GM21390 (cell line): ENCODE measurements around the gene ANKRD28.
A peak's percentile ranks its signal among the peaks of the same experiment; 100 is the strongest.
"Not testable (repeated sequence)": the region's sequence is repeated elsewhere in the genome, so short reads cannot be mapped to it uniquely, and the experiment has no call there.

Experiments
- ATAC-seq: cut with Tn5 transposase; IDR thresholded peaks from one replicate; pipeline ENCODE4 v1.9.1; 2021; ENCODE audit not compliant: unreplicated experiment

The ANKRD28 gene

GRCh38 chr3:15778332-15778858 lies 19.4 kb downstream of the ANKRD28 start:
- ATAC-seq: no peak

GRCh38 chr3:15774931-15775560 lies 22.7 kb downstream of the ANKRD28 start:
- not testable (repeated sequence) for ATAC-seq

GRCh38 chr3:15771444-15771843 lies 26.3 kb downstream of the ANKRD28 start:
- no peak for ATAC-seq

DNA sequence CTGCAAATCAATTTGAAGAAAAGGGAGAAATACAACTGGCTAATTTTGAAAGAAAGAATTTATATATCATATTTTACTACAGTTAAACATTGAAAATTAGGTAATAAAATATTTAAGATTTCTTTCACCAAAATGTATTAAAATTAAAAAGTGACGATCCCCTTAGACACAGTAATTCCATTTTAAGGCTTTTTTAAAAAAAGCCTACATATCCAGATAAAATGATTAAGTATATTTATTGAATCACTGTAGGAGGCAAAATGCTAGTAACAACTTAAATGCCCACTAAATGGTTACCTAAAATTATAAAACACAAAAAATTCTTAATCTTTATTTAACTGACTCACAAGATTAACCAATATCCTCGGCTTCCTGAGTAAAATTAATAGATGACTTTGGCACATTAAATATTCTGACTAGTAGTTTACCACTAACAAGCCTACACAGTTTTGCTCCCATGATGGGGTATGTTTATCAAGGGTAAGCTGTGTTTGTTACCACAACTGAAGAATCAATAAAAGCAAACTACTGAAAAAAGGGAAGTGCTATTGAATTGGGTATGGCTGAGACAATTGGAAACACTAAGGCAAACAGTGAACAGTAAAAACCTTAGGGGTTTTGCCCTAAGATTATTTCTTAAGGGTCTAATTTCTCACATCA lies 28.4 kb downstream of the ANKRD28 start:
- ATAC-seq: no peak

- ATAC-seq: peak; percentile 93
These were observed 29.1 kb downstream of the ANKRD28 start for GRCh38 chr3:15768421-15769255.

DNA sequence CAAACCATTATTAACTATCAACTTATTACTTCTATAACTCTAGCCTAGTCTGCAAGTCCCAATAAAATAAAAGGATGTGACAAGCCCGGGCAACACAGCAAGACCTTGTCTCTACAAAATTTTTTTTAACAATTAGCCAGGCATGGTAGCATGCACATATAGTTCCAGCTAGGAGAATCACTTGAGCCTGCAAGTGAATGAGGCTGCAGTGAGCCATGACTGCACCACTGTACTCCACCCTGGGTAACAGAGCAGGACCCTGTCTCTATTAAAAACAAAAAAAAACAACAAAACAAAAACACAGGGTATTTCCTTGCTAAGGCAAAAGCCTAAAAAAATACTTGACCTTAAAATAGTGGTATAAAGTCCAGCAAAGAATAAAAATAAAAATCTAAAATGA lies 31.4 kb downstream of the ANKRD28 start:
- ATAC-seq: no peak

GRCh38 chr3:15758295-15758694 lies 39.5 kb downstream of the ANKRD28 start:
- no peak for ATAC-seq

DNA sequence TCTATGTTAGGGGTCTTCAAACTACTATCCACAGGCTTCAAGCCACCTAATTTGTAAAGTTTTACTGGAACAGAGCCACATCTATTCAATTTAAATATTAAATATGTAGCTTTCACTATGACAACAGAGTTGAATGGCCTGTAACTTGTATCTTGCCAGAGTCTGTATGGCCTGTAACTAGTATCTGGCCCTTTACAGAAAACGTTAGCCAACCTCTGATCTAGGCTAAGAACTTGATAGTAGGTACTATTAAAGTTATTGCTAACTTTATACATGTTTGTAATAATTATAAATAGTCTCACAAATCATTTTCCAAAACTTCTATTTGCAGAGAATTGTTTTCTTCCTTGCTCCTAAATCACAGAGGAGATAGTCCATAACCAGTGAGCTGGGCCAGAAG lies 40.0 kb downstream of the ANKRD28 start:
- no peak for ATAC-seq

- no peak for ATAC-seq
These were observed 41.3 kb downstream of the ANKRD28 start for GRCh38 chr3:15756505-15756904.

GRCh38 chr3:15755780-15756179 lies 42.0 kb downstream of the ANKRD28 start:
- no peak for ATAC-seq

DNA sequence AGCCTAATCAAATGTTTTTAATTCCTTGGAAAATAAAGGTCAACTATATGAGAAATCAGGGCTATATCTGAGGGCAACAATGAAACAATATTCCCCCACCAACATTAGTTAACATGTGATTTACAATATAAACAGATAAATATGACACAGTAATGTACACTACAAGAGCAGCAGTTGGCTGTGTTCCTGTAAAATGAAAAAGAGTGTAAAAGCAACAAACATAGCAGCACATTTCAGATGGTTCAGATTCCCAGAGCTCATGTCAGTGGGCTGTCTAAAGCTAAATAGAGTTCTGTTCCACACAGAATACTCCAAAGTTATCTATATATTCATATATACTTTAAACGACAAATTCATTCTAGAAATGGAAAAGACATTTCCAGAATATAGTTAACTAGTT lies 42.6 kb downstream of the ANKRD28 start:
- no peak for ATAC-seq

DNA sequence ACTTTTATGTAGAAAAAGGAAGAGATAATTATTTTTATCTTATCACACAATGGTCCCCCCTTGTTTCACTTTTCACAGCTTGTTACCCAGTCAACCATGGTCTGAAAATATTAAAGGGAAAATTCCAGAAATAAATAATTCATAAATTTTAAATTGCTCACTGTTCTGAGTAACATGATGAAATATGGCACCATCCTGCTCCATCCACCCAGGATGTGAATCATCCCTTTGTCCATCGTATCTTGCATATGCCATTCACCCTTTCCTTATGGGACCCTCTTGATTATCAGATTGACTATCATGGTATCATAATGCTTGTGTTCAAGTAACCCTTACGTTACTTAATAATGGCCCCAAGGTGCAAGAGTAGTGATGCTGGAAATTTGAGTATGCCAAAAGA lies 43.7 kb downstream of the ANKRD28 start:
- ATAC-seq: no peak

DNA sequence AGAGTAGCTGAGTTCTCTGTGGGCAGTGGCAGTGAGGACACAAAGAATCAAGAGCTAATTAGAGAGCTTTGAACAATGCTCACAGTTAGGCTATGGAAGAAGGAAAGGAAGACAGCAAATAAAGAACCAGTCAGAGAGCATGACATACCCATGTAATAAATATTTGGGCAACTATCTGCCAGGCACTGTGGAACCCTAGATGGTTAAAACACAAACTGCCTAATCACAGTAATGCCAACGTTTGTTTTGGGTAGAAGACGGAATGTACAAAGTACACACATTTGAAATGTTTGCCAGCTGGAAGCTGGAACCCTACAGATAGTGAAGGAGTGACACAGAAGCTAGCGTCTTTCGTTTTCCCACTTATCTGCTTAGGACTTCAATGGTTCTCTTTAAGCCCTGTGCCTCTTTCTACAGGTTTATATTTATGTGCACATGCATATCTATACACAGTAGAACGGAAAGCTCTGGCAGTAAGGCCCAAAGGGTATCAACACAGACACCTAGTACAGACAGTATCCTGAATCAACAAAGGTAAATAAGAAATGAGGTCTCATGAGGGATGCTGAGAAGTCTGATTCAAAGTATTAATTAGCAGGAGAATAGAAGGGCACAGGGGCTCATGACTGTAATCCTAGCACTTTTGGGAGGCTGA lies 44.6 kb downstream of the ANKRD28 start:
- no peak for ATAC-seq

- ATAC-seq: no peak
These were observed 46.9 kb downstream of the ANKRD28 start for GRCh38 chr3:15750879-15751278.

GRCh38 chr3:15750143-15750542 lies 47.6 kb downstream of the ANKRD28 start:
- ATAC-seq: no peak

- ATAC-seq: not testable (repeated sequence)
These were observed 51.9 kb downstream of the ANKRD28 start for GRCh38 chr3:15745896-15746295.

DNA sequence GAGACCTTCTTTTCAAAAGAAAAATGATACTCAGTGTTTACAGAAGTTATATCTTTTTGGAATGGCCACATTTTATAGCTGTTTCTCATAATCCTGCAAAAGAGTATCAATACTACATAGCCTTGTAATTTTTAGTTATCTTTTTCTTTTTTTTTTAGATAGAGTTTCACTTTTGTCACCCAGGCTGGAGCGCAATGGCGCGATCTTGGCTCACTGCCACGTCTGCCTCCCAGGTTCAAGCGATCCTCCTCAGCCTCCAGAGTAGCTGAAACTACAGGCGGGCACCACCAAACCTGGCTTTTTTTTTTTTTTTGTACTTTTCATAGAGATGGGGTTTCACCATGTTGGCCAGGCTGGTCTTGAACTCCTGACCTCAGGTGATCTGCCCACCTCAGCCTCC lies 53.6 kb downstream of the ANKRD28 start:
- ATAC-seq: no peak

DNA sequence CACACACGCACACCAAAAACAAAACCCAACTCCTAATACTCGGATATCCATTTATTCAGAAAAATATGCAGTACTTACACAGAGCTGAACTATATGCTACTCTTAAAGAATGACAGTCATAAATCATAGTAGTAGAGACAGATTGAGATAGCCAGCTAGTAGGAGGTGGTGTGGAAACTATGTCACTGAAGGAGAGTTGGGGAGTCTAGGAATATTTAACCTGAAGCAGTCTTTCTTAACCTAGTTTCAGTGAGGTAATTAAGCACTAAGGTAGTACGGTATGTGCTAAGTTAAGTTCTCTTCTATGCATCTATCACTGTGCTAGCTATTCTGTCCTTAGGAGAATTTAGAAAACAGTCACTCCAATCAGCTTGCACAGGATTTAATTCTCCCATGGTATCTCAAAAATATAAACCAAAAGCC lies 54.2 kb downstream of the ANKRD28 start:
- ATAC-seq: no peak

DNA sequence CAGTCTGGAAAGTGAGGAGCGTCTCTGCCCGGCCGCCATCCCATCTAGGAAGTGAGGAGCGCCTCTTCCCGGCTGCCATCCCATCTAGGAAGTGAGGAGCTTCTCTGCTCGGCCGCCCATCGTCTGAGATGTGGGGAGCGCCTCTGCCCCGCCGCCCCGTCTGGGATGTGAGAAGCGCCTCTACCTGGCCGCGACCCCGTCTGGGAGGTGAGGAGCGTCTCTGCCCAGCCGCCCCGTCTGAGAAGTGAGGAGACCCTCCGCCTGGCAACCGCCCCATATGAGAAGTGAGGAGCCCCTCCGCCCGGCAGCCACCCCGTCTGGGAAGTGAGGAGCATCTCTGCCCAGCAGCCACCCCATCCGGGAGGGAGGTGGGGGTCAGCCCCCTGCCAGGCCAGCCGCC lies 55.5 kb downstream of the ANKRD28 start:
- ATAC-seq: not testable (repeated sequence)

- not testable (repeated sequence) for ATAC-seq
These were observed 59.2 kb downstream of the ANKRD28 start for GRCh38 chr3:15738616-15739005.

- ATAC-seq: no peak
These were observed 66.8 kb downstream of the ANKRD28 start for GRCh38 chr3:15731024-15731423.
